Measurements from ENCODE around the gene ITPRIPL1.
"Not testable (repeated sequence)": the region's sequence is repeated elsewhere in the genome, so short reads cannot be mapped to it uniquely, and the experiment has no call there.

ITPRIPL1 gene

DNA sequence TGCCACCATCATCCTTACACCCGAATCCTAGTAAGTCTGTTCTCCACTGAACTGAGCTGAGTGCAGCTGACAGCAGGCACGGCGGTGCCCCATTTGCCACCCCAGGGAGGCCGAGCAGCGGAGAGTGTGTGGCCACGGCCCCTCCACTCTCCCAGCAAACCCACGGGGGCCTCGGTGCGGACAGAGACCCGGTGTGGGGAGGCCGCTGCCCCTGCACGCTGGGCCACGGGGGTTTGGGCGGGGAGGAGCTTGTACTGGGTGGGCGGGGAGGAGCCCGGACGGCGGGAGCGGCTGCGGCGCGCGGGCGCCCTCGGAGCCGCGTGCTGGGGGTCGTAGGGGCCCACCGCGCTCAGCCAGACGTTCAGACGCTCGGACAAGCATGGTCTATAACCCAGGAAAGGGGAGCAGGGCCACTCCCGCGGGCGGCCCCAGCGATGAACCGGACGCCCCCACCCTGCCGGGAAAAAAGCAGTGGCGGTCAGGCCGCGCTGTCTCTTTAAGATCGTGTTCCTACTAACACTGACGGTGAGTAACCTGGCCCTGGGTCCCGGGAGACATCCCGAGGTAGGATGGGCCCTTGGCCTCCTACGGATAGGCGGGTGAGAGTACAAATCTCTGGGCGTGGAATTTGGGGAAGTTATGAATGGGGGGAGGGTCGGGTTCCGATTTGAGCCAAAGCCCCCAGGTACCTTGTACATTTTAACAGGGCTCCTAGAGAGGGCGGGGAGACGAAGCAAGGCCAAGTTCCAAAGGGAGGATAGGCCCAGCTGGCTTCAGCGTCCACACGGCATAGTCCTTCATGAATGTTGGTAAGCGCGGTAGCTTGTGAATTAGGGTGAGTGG lies at the start of gene ITPRIPL1:
TSS of gene ITPRIPL1 (plus strand) at position 277 of the 843 bp plus-strand sequence. CDS start at position 800, 523 bp downstream.
- no peak for DNase-seq

DNA sequence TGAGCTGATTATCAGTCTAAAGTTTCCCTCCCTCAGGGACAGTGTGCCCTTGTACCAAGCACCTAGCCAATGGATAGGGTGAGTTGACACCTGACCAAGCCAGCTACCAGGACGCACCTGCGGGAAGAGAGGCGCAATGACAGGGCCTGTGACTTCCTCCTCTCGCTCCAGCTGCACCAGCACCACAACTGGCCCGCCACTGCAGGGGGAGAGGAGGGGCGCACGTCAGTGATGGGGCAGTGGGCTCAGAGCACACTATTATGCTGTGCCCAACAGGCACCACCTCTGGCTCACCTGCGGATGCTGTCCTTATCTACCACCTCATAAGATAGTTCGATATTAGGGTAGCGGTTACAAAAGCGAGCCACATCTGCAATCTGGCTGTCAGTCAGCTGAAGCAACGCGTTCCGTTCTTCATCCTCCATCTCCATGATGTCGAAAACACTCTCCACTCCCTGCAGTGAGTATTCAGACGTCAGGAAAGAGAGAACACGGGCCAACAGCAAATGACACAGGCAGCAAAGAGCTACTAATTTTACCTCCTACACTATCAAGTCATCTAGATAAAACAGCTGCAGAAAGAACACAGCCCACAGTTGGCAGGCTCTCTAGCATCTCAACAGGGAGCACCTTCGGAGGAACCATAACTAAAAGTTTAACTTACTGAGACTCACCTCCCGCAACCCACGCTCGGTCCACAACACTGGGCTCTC lies 48.2 kb upstream of the ITPRIPL1 start:
- no peak for DNase-seq

DNA sequence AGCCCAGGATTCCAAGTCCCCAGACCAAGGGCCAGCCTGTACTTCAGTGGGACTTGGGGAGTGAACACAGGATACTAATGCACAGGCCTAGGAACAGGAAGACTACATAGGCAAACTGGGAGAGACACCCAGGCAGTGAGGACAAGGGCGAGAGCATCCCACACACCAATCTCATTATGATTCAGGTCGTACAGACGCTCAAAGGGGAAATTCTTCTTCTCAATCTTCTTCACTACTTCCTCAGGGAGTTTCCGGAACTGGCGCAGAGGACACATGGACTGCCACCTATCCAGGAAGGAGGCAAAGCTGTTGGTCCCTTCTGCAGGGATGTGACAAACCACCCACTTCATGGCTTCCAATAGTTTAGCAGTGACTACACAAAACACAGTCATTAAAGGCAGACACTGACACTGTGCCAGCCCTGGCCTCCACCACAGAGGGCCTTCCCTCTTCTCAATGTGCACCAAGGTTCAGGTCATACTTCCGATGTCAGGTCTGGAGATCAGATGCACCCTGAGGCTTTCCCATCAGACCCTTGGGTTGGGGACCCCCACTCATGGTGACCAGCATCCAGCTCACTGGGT lies 37.8 kb upstream of the ITPRIPL1 start:
- no peak for DNase-seq

GRCh38 chr2:96291751-96292150 lies 33.4 kb upstream of the ITPRIPL1 start:
- DNase-seq = no peak

DNA sequence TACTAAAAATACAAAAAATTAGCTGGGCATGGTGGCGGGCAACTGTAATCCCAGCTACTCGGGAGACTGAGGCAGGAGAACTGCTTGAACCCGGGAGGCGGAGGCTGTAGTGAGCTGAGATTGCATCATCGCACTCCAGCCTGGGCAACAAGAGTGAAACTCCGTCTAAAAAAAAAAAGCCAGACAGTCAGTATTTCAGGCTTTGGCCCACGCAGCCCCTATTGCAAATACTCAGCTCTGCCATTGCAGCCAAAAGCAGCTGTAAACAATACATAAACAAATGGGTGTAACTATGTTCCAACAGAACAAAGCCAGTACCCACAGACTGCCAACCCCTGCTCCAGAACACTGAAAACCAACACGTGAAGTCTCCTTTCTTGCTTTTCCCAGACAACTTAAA lies 30.8 kb upstream of the ITPRIPL1 start:
- DNase-seq = not testable (repeated sequence)

DNA sequence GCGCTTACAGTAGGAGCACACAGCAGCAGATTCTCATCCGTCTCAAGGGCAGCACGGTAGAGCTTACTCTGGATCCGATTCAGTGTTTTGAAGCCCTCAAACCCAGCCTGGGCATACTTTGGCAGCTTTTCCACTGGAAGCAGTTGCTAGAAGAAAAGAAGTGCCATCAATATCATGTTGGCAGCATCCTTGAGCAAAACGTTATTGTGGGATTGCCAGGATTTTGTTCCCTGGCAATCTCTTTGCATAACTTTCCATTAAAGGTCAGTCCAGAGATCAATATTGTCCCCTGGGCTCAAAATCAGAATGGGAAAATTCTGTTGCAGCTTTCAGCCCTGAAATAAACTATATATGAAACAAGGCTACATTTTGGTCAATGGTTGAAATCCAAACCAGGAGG lies 28.2 kb upstream of the ITPRIPL1 start:
- no peak for DNase-seq

- no peak for DNase-seq
Measured at GRCh38 chr2:96301865-96302264, 23.3 kb upstream of the ITPRIPL1 start.

DNA sequence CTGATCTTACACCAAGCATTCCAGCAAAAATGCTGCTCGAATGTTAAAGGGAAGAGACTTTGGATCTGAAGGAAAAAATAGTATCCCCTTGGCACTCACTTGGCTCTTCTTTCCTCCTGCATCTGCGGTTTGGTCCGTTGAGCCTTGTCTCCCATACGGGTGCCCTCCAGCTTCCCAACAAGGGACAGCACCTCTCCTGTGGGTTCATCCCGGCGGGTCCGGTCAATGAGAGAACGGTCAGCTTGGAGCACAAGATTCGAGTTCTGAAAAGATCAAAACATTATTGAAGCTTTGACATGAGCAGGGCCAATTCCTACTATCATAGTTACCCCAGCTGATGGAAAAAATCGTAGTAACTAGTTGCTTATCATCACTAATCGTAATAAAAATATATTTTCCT lies 20.5 kb upstream of the ITPRIPL1 start:
- DNase-seq = no peak

GRCh38 chr2:96305091-96305978 lies 19.8 kb upstream of the ITPRIPL1 start, which contains the start of gene SNRNP200:
SNRNP200 (minus strand) TSS chr2:96305546; CDS start chr2:96305437, 109 bp downstream.
- DNase-seq = peak; percentile 91

DNA sequence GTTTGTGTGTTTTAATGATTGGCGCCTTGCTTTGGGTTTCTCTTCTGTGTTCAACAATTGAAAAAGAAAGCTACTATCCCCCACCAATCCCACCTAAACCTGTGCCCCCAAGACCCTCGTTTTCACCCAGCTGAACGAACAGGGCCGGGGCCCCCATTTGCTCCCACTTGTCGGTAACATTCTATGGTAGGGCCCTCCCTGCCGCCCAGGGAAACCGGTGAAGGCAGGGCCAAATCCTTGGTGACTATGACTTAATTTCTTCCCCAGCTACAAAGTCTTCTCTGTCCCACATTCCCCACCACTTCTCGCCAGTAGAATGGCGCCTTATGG lies 19.2 kb upstream of the ITPRIPL1 start:
- DNase-seq = no peak

- DNase-seq = no peak
Measured at GRCh38 chr2:96306370-96306769, 18.7 kb upstream of the ITPRIPL1 start.

GRCh38 chr2:96308248-96308647 lies 16.9 kb upstream of the ITPRIPL1 start:
- DNase-seq = no peak

DNA sequence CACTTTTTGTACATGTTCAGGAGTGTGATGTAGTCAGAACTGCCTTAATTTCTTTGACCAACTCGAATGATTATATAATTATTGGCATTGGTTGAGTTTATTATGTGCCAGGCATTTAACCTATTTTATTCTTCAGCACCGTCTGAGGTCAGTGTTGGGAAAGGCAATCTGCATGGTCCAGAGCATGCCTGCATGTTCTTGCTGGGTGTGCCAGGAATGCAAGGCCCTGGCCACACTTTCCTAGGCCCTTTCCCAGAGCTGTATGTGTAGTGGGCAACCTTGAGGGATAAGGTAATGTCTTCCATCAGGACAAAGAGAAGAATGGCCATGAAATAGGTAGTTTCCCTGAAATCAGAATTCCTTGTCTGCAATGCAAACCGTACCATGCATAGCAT lies 10.1 kb upstream of the ITPRIPL1 start:
- no peak for DNase-seq

- DNase-seq = no peak
Measured at GRCh38 chr2:96315400-96316071, 9.6 kb upstream of the ITPRIPL1 start.

GRCh38 chr2:96316999-96317398 lies 8.1 kb upstream of the ITPRIPL1 start:
- DNase-seq = no peak

GRCh38 chr2:96317584-96317997 lies 7.5 kb upstream of the ITPRIPL1 start:
- DNase-seq = no peak

DNA sequence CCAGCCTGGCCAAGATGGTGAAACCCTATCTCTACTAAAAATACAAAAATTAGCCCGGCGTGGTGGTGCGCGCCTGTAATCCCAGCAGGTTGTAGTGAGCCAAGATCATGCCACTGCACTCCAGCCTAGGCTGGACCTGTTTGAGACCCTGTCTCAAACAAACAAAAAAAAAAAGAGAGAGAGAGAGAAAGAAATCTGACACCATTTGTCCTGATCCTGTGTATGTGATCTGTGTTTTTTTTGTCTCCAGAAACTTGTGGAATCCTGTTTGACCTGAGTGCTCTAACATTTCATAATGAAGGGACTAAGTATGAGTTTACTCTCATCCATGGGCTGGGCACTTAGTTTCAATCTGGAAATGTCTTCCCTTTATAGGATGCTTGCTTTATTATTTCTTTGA lies 6.4 kb upstream of the ITPRIPL1 start:
- DNase-seq = no peak

GRCh38 chr2:96319396-96319795 lies 5.7 kb upstream of the ITPRIPL1 start:
- no peak for DNase-seq

DNA sequence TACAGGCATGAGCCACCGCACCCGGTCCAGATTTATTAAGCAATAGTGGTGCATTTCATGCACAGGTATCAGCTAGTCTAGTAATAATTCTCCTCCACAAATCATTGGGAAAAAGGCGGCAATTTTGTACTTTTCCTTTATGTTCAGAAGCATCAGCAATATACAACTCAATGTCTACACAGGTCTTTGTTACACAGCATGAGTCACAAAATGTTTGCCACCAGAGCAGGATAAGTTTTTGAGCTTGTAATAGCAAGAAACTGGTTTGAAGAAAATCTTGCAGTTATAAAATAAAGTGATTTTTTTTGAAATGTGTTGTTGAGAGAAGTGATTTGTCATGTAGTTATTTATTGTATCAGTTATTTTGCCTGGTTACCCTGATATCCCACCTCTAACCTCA lies 4.8 kb upstream of the ITPRIPL1 start:
- no peak for DNase-seq

- no peak for DNase-seq
Measured at GRCh38 chr2:96320728-96321622, 4.1 kb upstream of the ITPRIPL1 start.

DNA sequence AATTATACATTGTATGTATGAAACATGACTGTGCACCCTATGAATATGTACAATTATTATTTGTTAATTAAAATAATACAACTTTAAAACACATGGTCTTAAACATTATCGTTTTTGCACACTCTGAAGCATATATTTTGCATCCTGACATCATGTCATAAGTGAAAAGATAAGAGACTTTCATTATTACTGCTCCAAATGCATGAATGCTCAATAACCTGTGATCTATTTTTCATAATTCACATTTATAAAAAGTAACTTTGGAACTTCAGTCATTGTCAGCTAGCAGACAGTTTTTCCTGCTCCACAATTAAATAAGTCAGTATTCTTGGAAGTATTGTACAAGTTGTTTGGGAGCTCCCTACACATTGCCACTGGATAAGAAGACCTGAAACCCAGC lies 1.3 kb upstream of the ITPRIPL1 start:
- no peak for DNase-seq

Measured in midbrain (tissue), 1 donor.